Cardiac fibroblast (primary cell): ENCODE measurements around the gene NDUFA6.
A peak's percentile ranks its signal among the peaks of the same experiment; 100 is the strongest.
"Not testable (repeated sequence)": the region's sequence is repeated elsewhere in the genome, so short reads cannot be mapped to it uniquely, and the experiment has no call there.

Source experiments
- DNase-seq, 2 donors: peaks; one replicate each; pipeline versions ENCODE4 v3.0.0 to v3.0.0-alpha.2; 2010; ENCODE audit warnings: low read depth in 2 of 2
- H3K4me3 ChIP-seq, 2 donors: replicated peaks in 1 of 2; 1 replicate in 1 of 2; 2 replicates in 1 of 2; pipeline ENCODE4 v1.5.1; 2011; ENCODE audit warnings: low read depth in 2 of 2, low read length in 2 of 2, mild to moderate bottlenecking in 2 of 2, moderate library complexity in 1 of 2
- CTCF ChIP-seq: IDR thresholded peaks from one replicate; pipeline ENCODE4 v1.5.1; 2011; ENCODE audit warnings: low read depth, mild to moderate bottlenecking, low read length, inconsistent platforms

NDUFA6 gene

GRCh38 chr22:42090596-42091454 lies at the start of gene NDUFA6:
Gene NDUFA6 (minus strand): TSS chr22:42090772. CDS start chr22:42090744, 28 bp downstream.
- TF ChIP-seq CTCF: peak; percentile 63
- H3K4me3 ChIP-seq: peak within 1 kb of the TSS; percentile 93 to 96
- DNase-seq: peak; percentile 99

- not testable (repeated sequence) for H3K4me3 ChIP-seq, DNase-seq
Measured at GRCh38 chr22:42140153-42140552, 49.6 kb upstream of the NDUFA6 start.

GRCh38 chr22:42139508-42139907 lies 48.9 kb upstream of the NDUFA6 start:
- not testable (repeated sequence) for DNase-seq, H3K4me3 ChIP-seq

GRCh38 chr22:42138972-42139371 lies 48.4 kb upstream of the NDUFA6 start:
- H3K4me3 ChIP-seq: no peak overlapping the region
- no peak for TF ChIP-seq CTCF
- DNase-seq: no peak

- no peak overlapping the region for H3K4me3 ChIP-seq
- no peak for TF ChIP-seq CTCF
- DNase-seq: no peak
Measured at GRCh38 chr22:42138122-42138770, 47.7 kb upstream of the NDUFA6 start.

GRCh38 chr22:42135688-42136087 lies 45.1 kb upstream of the NDUFA6 start:
- not testable (repeated sequence) for H3K4me3 ChIP-seq, DNase-seq

GRCh38 chr22:42134100-42135020 lies 43.8 kb upstream of the NDUFA6 start:
- peak in 1 of 2 donors; percentile 22 for DNase-seq
- H3K4me3 ChIP-seq: no peak overlapping the region
- no peak for TF ChIP-seq CTCF

GRCh38 chr22:42132457-42132856 lies 41.9 kb upstream of the NDUFA6 start:
- DNase-seq: no peak
- no peak overlapping the region for H3K4me3 ChIP-seq
- no peak for TF ChIP-seq CTCF
